Ovary (tissue), 9 donors: ENCODE data around the gene GDE1. TPM values are rescaled to one million over a fixed set of nuclear protein-coding genes. Genes with fewer than 3 reads are reported as not detected.

Experiments
- DNase-seq, 5 donors: peaks; one replicate each; pipeline ENCODE4 v3.0.0-alpha.2; 2019 to 2020
- H3K27ac ChIP-seq, 2 donors: fragments of 200-600 bp; one replicate each; pipeline versions ENCODE4 v1.5.1 to v1.8.0; 2019 to 2022
- H3K27me3 ChIP-seq: fragments of 200-600 bp; one replicate; pipeline ENCODE4 v1.8.0; 2022
- H3K36me3 ChIP-seq: fragments of 200-600 bp; sonication (generic); one replicate; pipeline ENCODE4 v1.5.1; 2019
- H3K4me1 ChIP-seq: one replicate; pipeline ENCODE4 v1.8.1; 2013; ENCODE audit warnings: mild to moderate bottlenecking, moderate library complexity; ENCODE audit not compliant: insufficient read depth
- H3K4me3 ChIP-seq: fragments of 200-600 bp; sonication (generic); one replicate; pipeline ENCODE4 v1.5.1; 2017
- H3K9me3 ChIP-seq, 2 donors: fragments of 200-600 bp in 1 of 2; sonication (generic) in 1 of 2; one replicate each; pipeline versions ENCODE4 v1.5.1 to v1.8.1; 2013 to 2019; ENCODE audit warnings: mild to moderate bottlenecking in 1 of 2, moderate library complexity in 1 of 2
- CTCF ChIP-seq, 3 donors: fragments of 450-650 bp in 2 of 3; fragments of 200-600 bp in 1 of 3; IDR thresholded peaks; one replicate each; pipeline versions ENCODE4 v1.5.1 to v1.8.0; 2016 to 2022; ENCODE audit warnings: antibody characterized with exemption in 3 of 3, mild to moderate bottlenecking in 1 of 3
- EP300 ChIP-seq: sonication (generic); formaldehyde crosslinking; IDR thresholded peaks from one replicate; pipeline ENCODE4 v1.6.1; 2017; ENCODE audit warnings: antibody characterized with exemption
- POLR2A ChIP-seq: fragments of 450-650 bp; IDR thresholded peaks from one replicate; pipeline ENCODE4 v1.6.1; 2017; ENCODE audit warnings: antibody characterized with exemption, mild to moderate bottlenecking, moderate library complexity
- WGBS, 3 donors: extraction: QIAGEN DNeasy Blood & Tissue Kit in 1 of 3; methylation state at CpG; one replicate each; pipeline versions ENCODE4 v1.1.5 to v1.1.7; 2013 to 2017; 5-methylcytosine and 5-hydroxymethylcytosine counted together
- intact Hi-C, 4 donors: fragments of 100-400 bp; cut with DNase I; formaldehyde crosslinking; loops; one replicate each; pipeline versions ENCODE4 v1.11.0 to v1.15.1; 2022 to 2023
- polyA plus RNA-seq, 2 donors: library from polyadenylated mRNA; stranded (reverse); fragments of 200-250 nt in 1 of 2; fragments of 350-450 nt in 1 of 2; fragmentation: Illumina TruSeq in 1 of 2; extraction: RNeasy Lipid Tissue Mini Kit (QIAGEN cat#74804) in 1 of 2; gene quantifications; one replicate each; pipeline ENCODE4 v1.2.3, GENCODE V29; 2013 to 2014
- total RNA-seq, 7 donors: library from RNA; depleted of rRNA in 2 of 7; stranded (reverse); fragments of >200 nt in 2 of 7; fragmentation: NEBNext Ultra II Directional in 3 of 7; extraction: Animal tissue kit (Norgen Biotek cat#: 25700) in 3 of 7; gene quantifications; one replicate each; pipeline versions ENCODE4 v1.1.0 to v1.2.4, GENCODE V29; 2016 to 2023
- donor health status: DM: no; HTN: no; CAD: no; lungs with moderate emphysema.
- donor health status: DM: no; HTN: no; CAD: no.
- donor health status: Bipolar disorder and iron deficiency.
- donor health status: DM: yes; HTN: yes; CAD: no.
- donor health status: DM: no; HTN: no; CAD: no.
- donor health status: DM: yes; HTN: yes; CAD: no.

The GDE1 gene
- total and polyA plus RNA-seq, 9 donors = 18.1 to 83.8 (median 28.7) TPM

GRCh38 chr16:19490619-19491018 lies 31.3 kb downstream of the GDE1 start:
- no peaks in the 10 kb centered on the region for H3K27me3 ChIP-seq
- no peak overlapping the region for H3K27ac ChIP-seq
- TF ChIP-seq CTCF (IDR thresholded peaks at IDR 0.05) = no peak
- no peak for TF ChIP-seq EP300
- no peak for TF ChIP-seq POLR2A
- WGBS, 3 donors = 59 to 86% (median 70%) methylated on average over 1 of the region's 1 CpG
- no peaks in the 10 kb centered on the region for H3K9me3 ChIP-seq
- no peak overlapping the region for H3K4me3 ChIP-seq
- no peaks in the 10 kb centered on the region for H3K36me3 ChIP-seq
- intact Hi-C loops = no loop called here
- DNase-seq = no peak
- H3K4me1 ChIP-seq = no peaks in the 10 kb centered on the region

- H3K36me3 ChIP-seq = no peaks in the 10 kb centered on the region
- 34 to 57% (median 45%) methylated on average over 4 of the region's 4 CpGs for WGBS, 3 donors
- intact Hi-C loops = no loop called here
- no peaks in the 10 kb centered on the region for H3K27me3 ChIP-seq
- H3K27ac ChIP-seq = no peak overlapping the region
- H3K4me3 ChIP-seq = no peak overlapping the region
- TF ChIP-seq CTCF (IDR thresholded peaks at IDR 0.05) = no peak
- TF ChIP-seq EP300 = no peak
- no peak for TF ChIP-seq POLR2A
- no peaks in the 10 kb centered on the region for H3K9me3 ChIP-seq
- no peaks in the 10 kb centered on the region for H3K4me1 ChIP-seq
- DNase-seq = no peak
These were observed 33.7 kb downstream of the GDE1 start for GRCh38 chr16:19488213-19488640.

DNA sequence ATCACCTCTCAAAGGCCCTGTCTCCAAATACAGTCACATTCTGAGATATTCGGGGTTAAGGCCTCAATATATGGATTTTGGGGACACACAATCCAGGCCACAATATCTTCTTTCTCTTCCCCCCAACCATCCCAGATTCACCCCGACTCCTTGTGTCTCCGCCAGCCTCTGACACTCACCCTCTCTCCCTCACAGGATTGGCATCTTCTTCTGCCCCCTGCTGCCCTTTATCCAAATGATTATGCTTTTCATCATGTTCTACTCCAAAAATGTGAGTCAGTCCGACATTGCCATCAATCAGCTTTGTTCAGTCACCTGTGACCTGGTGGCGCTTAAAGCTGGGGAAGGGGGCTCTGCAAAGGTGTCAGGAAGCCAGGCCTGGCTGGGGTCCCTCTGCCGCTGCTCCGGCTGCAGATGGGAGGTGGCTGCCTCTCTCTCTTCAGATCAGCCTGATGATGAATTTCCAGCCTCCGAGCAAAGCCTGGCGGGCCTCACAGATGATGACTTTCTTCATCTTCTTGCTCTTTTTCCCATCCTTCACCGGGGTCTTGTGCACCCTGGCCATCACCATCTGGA lies 35.1 kb downstream of the GDE1 start:
- Histone ChIP-seq H3K27me3 (no peaks in the 10 kb centered on the region), H3K27ac (no peak overlapping the region), H3K36me3 (no peaks in the 10 kb centered on the region), H3K4me3 (no peak overlapping the region), H3K4me1 (no peaks in the 10 kb centered on the region), H3K9me3 (no peaks in the 10 kb centered on the region)
- WGBS, 3 donors = 72 to 86% (median 75%) methylated on average over 10 of the region's 10 CpGs
- TF ChIP-seq CTCF (IDR thresholded peaks at IDR 0.05) (no peak), EP300 (no peak), POLR2A (no peak)
- intact Hi-C loops = no loop called here
- no peak for DNase-seq

DNA sequence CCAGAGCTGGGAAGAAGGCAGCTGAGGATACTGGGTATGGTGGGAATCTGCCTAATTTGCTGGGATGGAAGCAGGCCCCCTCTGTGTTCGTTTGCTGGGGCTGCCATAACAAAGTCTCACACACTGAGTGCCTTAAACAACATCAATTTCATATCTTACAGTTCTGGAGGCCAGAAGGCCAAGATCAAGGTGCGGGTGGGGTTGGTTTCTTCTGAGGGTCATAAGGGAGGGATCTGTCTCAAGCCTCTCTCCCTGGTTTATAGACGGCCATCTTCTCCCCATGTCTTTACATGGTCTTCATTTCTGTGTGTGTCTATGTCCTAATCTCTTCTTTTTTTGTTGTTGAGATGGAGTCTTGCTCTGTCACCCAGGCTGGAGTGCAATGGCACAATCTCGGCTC lies 35.8 kb downstream of the GDE1 start:
- Histone ChIP-seq H3K9me3 (no peaks in the 10 kb centered on the region), H3K4me1 (no peaks in the 10 kb centered on the region), H3K4me3 (no peak overlapping the region), H3K36me3 (no peaks in the 10 kb centered on the region), H3K27me3 (no peaks in the 10 kb centered on the region), H3K27ac (no peak overlapping the region)
- no peak for DNase-seq
- TF ChIP-seq EP300 (no peak), POLR2A (no peak), CTCF (IDR thresholded peaks at IDR 0.05) (no peak)
- intact Hi-C loops = no loop called here
- WGBS, 3 donors = 78 to 92% (median 78%) methylated on average over 4 of the region's 4 CpGs
